ENCODE measurements around the gene FAM9C. TPM values are rescaled to one million over a fixed set of nuclear protein-coding genes. Genes with fewer than 3 reads are reported as not detected.
"Not testable (repeated sequence)": the region's sequence is repeated elsewhere in the genome, so short reads cannot be mapped to it uniquely, and the experiment has no call there.

FAM9C gene
- total RNA-seq, 1 donor = not detected

GRCh38 chrX:13061215-13061708, 16.8 kb upstream of the FAM9C start:
- H3K4me1 ChIP-seq (ENCODE audit: insufficient read depth, low read length) = peaks cover 16% of the 10 kb centered on the region
- H3K4me3 ChIP-seq (ENCODE audit: low read length); H3K9me3 ChIP-seq (ENCODE audit: low read depth, low read length); H3K27me3 ChIP-seq (ENCODE audit: insufficient read depth, low read length): not testable (repeated sequence)

- no peaks in the 10 kb centered on the region for H3K9me3 ChIP-seq (ENCODE audit: low read depth, low read length)
- no peaks in the 10 kb centered on the region for H3K27me3 ChIP-seq (ENCODE audit: insufficient read depth, low read length)
- peaks cover 25% of the 10 kb centered on the region for H3K4me1 ChIP-seq (ENCODE audit: insufficient read depth, low read length)
- no peak overlapping the region for H3K4me3 ChIP-seq (ENCODE audit: low read length)
Measured at GRCh38 chrX:13059637-13060499, 15.4 kb upstream of the FAM9C start.

- Histone ChIP-seq H3K4me1 (ENCODE audit: insufficient read depth, low read length) (peaks cover 52% of the 10 kb centered on the region), H3K4me3 (ENCODE audit: low read length) (no peak overlapping the region), H3K27me3 (ENCODE audit: insufficient read depth, low read length) (no peaks in the 10 kb centered on the region), H3K9me3 (ENCODE audit: low read depth, low read length) (no peaks in the 10 kb centered on the region)
Measured at GRCh38 chrX:13055486-13055885, 11.1 kb upstream of the FAM9C start.

- H3K27me3 ChIP-seq (ENCODE audit: insufficient read depth, low read length) = no peaks in the 10 kb centered on the region
- no peaks in the 10 kb centered on the region for H3K9me3 ChIP-seq (ENCODE audit: low read depth, low read length)
- no peak overlapping the region for H3K4me3 ChIP-seq (ENCODE audit: low read length)
- H3K4me1 ChIP-seq (ENCODE audit: insufficient read depth, low read length) = peaks cover 54% of the 10 kb centered on the region
Measured at GRCh38 chrX:13053171-13053570, 8.8 kb upstream of the FAM9C start.

- Histone ChIP-seq H3K4me3 (ENCODE audit: low read length) (no peak overlapping the region), H3K27me3 (ENCODE audit: insufficient read depth, low read length) (no peaks in the 10 kb centered on the region), H3K9me3 (ENCODE audit: low read depth, low read length) (no peaks in the 10 kb centered on the region), H3K4me1 (ENCODE audit: insufficient read depth, low read length) (peaks cover 65% of the 10 kb centered on the region)
Measured at GRCh38 chrX:13051529-13052172, 7.2 kb upstream of the FAM9C start.

GRCh38 chrX:13051167-13051528, 6.7 kb upstream of the FAM9C start:
- Histone ChIP-seq H3K27me3 (ENCODE audit: insufficient read depth, low read length) (no peaks in the 10 kb centered on the region), H3K4me3 (ENCODE audit: low read length) (no peak overlapping the region), H3K9me3 (ENCODE audit: low read depth, low read length) (no peaks in the 10 kb centered on the region), H3K4me1 (ENCODE audit: insufficient read depth, low read length) (peaks cover 70% of the 10 kb centered on the region)

GRCh38 chrX:13050151-13050550, 5.7 kb upstream of the FAM9C start:
- H3K9me3 ChIP-seq (ENCODE audit: low read depth, low read length) = no peaks in the 10 kb centered on the region
- H3K4me1 ChIP-seq (ENCODE audit: insufficient read depth, low read length) = peaks cover 70% of the 10 kb centered on the region
- no peak overlapping the region for H3K4me3 ChIP-seq (ENCODE audit: low read length)
- no peaks in the 10 kb centered on the region for H3K27me3 ChIP-seq (ENCODE audit: insufficient read depth, low read length)

GRCh38 chrX:13048280-13048679, 3.9 kb upstream of the FAM9C start:
- H3K4me3 ChIP-seq (ENCODE audit: low read length) = no peak overlapping the region
- H3K4me1 ChIP-seq (ENCODE audit: insufficient read depth, low read length) = peaks cover 68% of the 10 kb centered on the region
- H3K9me3 ChIP-seq (ENCODE audit: low read depth, low read length) = no peaks in the 10 kb centered on the region

GRCh38 chrX:13047759-13048158, 3.3 kb upstream of the FAM9C start:
- H3K4me1 ChIP-seq (ENCODE audit: insufficient read depth, low read length) = peaks cover 66% of the 10 kb centered on the region
- H3K9me3 ChIP-seq (ENCODE audit: low read depth, low read length) = no peaks in the 10 kb centered on the region

More at GRCh38 chrX:13048280-13048679, 3.9 kb upstream of the FAM9C start:
- no peaks in the 10 kb centered on the region for H3K27me3 ChIP-seq (ENCODE audit: insufficient read depth, low read length)

GRCh38 chrX:13046141-13046855, 1.9 kb upstream of the FAM9C start:
- Histone ChIP-seq H3K4me3 (ENCODE audit: low read length) (no peak overlapping the region), H3K9me3 (ENCODE audit: low read depth, low read length) (no peaks in the 10 kb centered on the region), H3K27me3 (ENCODE audit: insufficient read depth, low read length) (no peaks in the 10 kb centered on the region), H3K4me1 (ENCODE audit: insufficient read depth, low read length) (peaks cover 51% of the 10 kb centered on the region)

More at GRCh38 chrX:13047759-13048158, 3.3 kb upstream of the FAM9C start:
- Histone ChIP-seq H3K27me3 (ENCODE audit: insufficient read depth, low read length) (no peaks in the 10 kb centered on the region), H3K4me3 (ENCODE audit: low read length) (no peak overlapping the region)

- Histone ChIP-seq H3K4me3 (ENCODE audit: low read length) (no peak overlapping the region), H3K9me3 (ENCODE audit: low read depth, low read length) (no peaks in the 10 kb centered on the region), H3K4me1 (ENCODE audit: insufficient read depth, low read length) (peaks cover 34% of the 10 kb centered on the region), H3K27me3 (ENCODE audit: insufficient read depth, low read length) (no peaks in the 10 kb centered on the region)
Measured at GRCh38 chrX:13043938-13044337, 482 bp downstream of the FAM9C start.

GRCh38 chrX:13043138-13043537, 1.3 kb downstream of the FAM9C start:
- Histone ChIP-seq H3K9me3 (ENCODE audit: low read depth, low read length) (no peaks in the 10 kb centered on the region), H3K4me3 (ENCODE audit: low read length) (no peak overlapping the region), H3K27me3 (ENCODE audit: insufficient read depth, low read length) (no peaks in the 10 kb centered on the region), H3K4me1 (ENCODE audit: insufficient read depth, low read length) (peaks cover 29% of the 10 kb centered on the region)

- Histone ChIP-seq H3K9me3 (ENCODE audit: low read depth, low read length) (no peaks in the 10 kb centered on the region), H3K27me3 (ENCODE audit: insufficient read depth, low read length) (no peaks in the 10 kb centered on the region), H3K4me3 (ENCODE audit: low read length) (no peak overlapping the region), H3K4me1 (ENCODE audit: insufficient read depth, low read length) (no peaks in the 10 kb centered on the region)
Measured at GRCh38 chrX:13036896-13037295, 7.5 kb downstream of the FAM9C start.

GRCh38 chrX:13033193-13033592, 11.2 kb downstream of the FAM9C start:
- no peaks in the 10 kb centered on the region for H3K9me3 ChIP-seq (ENCODE audit: low read depth, low read length)
- peaks cover 20% of the 10 kb centered on the region for H3K4me1 ChIP-seq (ENCODE audit: insufficient read depth, low read length)
- no peak overlapping the region for H3K4me3 ChIP-seq (ENCODE audit: low read length)
- no peaks in the 10 kb centered on the region for H3K27me3 ChIP-seq (ENCODE audit: insufficient read depth, low read length)
